Smooth muscle cell (in vitro differentiated cells): ENCODE measurements around the gene TNPO1. TPM values are rescaled to one million over a fixed set of nuclear protein-coding genes. Genes with fewer than 3 reads are reported as not detected.

ENCODE experiments used
- DNase-seq: peaks from one replicate; lab custom pipeline; 2025; ENCODE audit not compliant: unreplicated experiment; lab: John Stamatoyannopoulos, UW
- H2AFZ ChIP-seq: fragments of 200-600 bp; sonication (generic); 2 replicates; pipeline ENCODE4 v1.6.0; 2016; ENCODE audit warnings: antibody characterized with exemption, low read depth, mild to moderate bottlenecking
- H3F3A ChIP-seq: fragments of 200-600 bp; sonication (generic); 2 replicates; pipeline ENCODE4 v1.6.0; 2017; ENCODE audit warnings: antibody characterized with exemption, low read depth
- H3K27ac ChIP-seq: fragments of 200-600 bp; sonication (generic); 2 replicates; pipeline ENCODE4 v1.5.1; 2016; ENCODE audit warnings: low read depth, mild to moderate bottlenecking
- H3K27me3 ChIP-seq: fragments of 200-600 bp; sonication (generic); 2 replicates; pipeline ENCODE4 v1.6.1; 2016; ENCODE audit warnings: low read depth, mild to moderate bottlenecking
- H3K36me3 ChIP-seq: fragments of 200-600 bp; sonication (generic); 2 replicates; pipeline ENCODE4 v1.5.1; 2016; ENCODE audit warnings: low read depth
- H3K4me1 ChIP-seq: fragments of 200-600 bp; sonication (generic); 2 replicates; pipeline ENCODE4 v1.5.1; 2016; ENCODE audit warnings: low read depth
- H3K4me2 ChIP-seq: fragments of 200-600 bp; sonication (generic); 2 replicates; pipeline ENCODE4 v1.6.0; 2016; ENCODE audit warnings: mild to moderate bottlenecking
- H3K4me3 ChIP-seq: fragments of 200-600 bp; sonication (generic); 2 replicates; pipeline ENCODE4 v1.5.1; 2016; ENCODE audit warnings: mild to moderate bottlenecking
- H3K79me2 ChIP-seq: fragments of 200-600 bp; sonication (generic); 2 replicates; pipeline ENCODE4 v1.6.0; 2016; ENCODE audit warnings: low read depth, mild to moderate bottlenecking
- H3K9ac ChIP-seq: fragments of 200-600 bp; sonication (generic); 2 replicates; pipeline ENCODE4 v1.6.0; 2016; ENCODE audit warnings: low read depth
- H3K9me3 ChIP-seq: fragments of 200-600 bp; sonication (generic); replicated peaks from 2 replicates; pipeline ENCODE4 v1.5.1; 2016; ENCODE audit warnings: low read depth
- H4K20me1 ChIP-seq: fragments of 200-600 bp; sonication (generic); 2 replicates; pipeline ENCODE4 v1.6.0; 2016; ENCODE audit warnings: low read depth
- CTCF ChIP-seq: fragments of 200-600 bp; sonication (generic); IDR thresholded peaks from 2 replicates; pipeline ENCODE4 v1.5.1; 2017; ENCODE audit warnings: borderline replicate concordance, mild to moderate bottlenecking, antibody characterized with exemption; ENCODE audit not compliant: insufficient read depth, poor library complexity, severe bottlenecking
- WGBS: methylation state at CpG from one replicate; pipeline ENCODE4 v1.1.7; 2016; ENCODE audit warnings: low lambda C conversion rate; 5-methylcytosine and 5-hydroxymethylcytosine counted together
- polyA plus RNA-seq: library from polyadenylated mRNA; unstranded; fragments of >200 nt; fragmentation: Nextera tagmentation; extraction: Ambion mirVana; gene quantifications from 2 replicates; pipeline ENCODE4 v1.2.1, GENCODE V29; 2016
- total RNA-seq: library from RNA; depleted of rRNA; stranded (reverse); fragments of >200 nt; gene quantifications from 2 replicates; pipeline ENCODE4 v1.2.3, GENCODE V29; 2014

Gene TNPO1
- total and polyA plus RNA-seq, 2 experiments from 2014 or later = 62.7 to 182 TPM

- no peak for TF ChIP-seq CTCF
- Histone ChIP-seq H3K4me2 (peak overlapping the region; percentile 97), H3K9me3 (no peaks in the 10 kb centered on the region), H3K36me3 (no peaks in the 10 kb centered on the region), H3K27ac (peak overlapping the region; percentile 94), H3K79me2 (peaks cover 36% of the 10 kb centered on the region), H3K4me3 (peak overlapping the region; percentile 96), H3K4me1 (peaks cover 21% of the 10 kb centered on the region), H3F3A (peaks cover 3% of the 10 kb centered on the region), H3K27me3 (no peaks in the 10 kb centered on the region), H4K20me1 (peaks cover 31% of the 10 kb centered on the region), H3K9ac (peak overlapping the region; percentile 90), H2AFZ (peak overlapping the region; percentile 82)
- WGBS = 4% methylated on average over 33 of the region's 33 CpGs
- DNase-seq = no peak
Measured at GRCh38 chr5:72955143-72955767, 138.8 kb downstream of the TNPO1 start.

- peaks cover 42% of the 10 kb centered on the region for H3K79me2 ChIP-seq
- peak; percentile 72 for TF ChIP-seq CTCF
Measured at GRCh38 chr5:72955768-72956323, 139.4 kb downstream of the TNPO1 start, which contains the start of gene FCHO2. Gene FCHO2, plus strand, starts transcription at chr5:72956041. Its CDS starts 56 bp downstream, at chr5:72956097.

GRCh38 chr5:72956324-72957140 lies 140.1 kb downstream of the TNPO1 start:
- H3K36me3 ChIP-seq = no peaks in the 10 kb centered on the region
- peak overlapping the region; percentile 96 for H2AFZ ChIP-seq
- 1% methylated on average over 34 of the region's 51 CpGs for WGBS
- H3K9me3 ChIP-seq = no peaks in the 10 kb centered on the region
- peak; percentile 56 for DNase-seq
- H3K4me1 ChIP-seq = peaks cover 21% of the 10 kb centered on the region
- peak overlapping the region; percentile 96 for H3K4me3 ChIP-seq
- peak overlapping the region; percentile 90 for H3K9ac ChIP-seq
- no peak for TF ChIP-seq CTCF
- peak overlapping the region; percentile 97 for H3K4me2 ChIP-seq
- peaks cover 3% of the 10 kb centered on the region for H3F3A ChIP-seq
- peaks cover 49% of the 10 kb centered on the region for H3K79me2 ChIP-seq
- H4K20me1 ChIP-seq = peaks cover 39% of the 10 kb centered on the region
- peak overlapping the region; percentile 94 for H3K27ac ChIP-seq
- H3K27me3 ChIP-seq = no peaks in the 10 kb centered on the region

More at GRCh38 chr5:72955768-72956323, 139.4 kb downstream of the TNPO1 start, which contains the start of gene FCHO2:
- Histone ChIP-seq H3K9ac (peak within 1 kb of the TSS; percentile 90), H2AFZ (peak within 1 kb of the TSS; percentile 96), H3F3A (peaks cover 3% of the 10 kb centered on the region), H3K4me1 (peaks cover 21% of the 10 kb centered on the region), H3K4me3 (peak within 1 kb of the TSS; percentile 96), H3K9me3 (no peaks in the 10 kb centered on the region), H3K27ac (peak within 1 kb of the TSS; percentile 94), H3K36me3 (no peaks in the 10 kb centered on the region), H4K20me1 (peaks cover 36% of the 10 kb centered on the region), H3K27me3 (no peaks in the 10 kb centered on the region), H3K4me2 (peak within 1 kb of the TSS; percentile 97)
- under 1% methylated on average over 60 of the region's 64 CpGs for WGBS
- DNase-seq = peak; percentile 95
